HG03521 (cell line): ENCODE measurements around the gene EDAR.

Experiments used
- ATAC-seq: cut with Tn5 transposase; IDR thresholded peaks from one replicate; pipeline ENCODE4 v1.9.1; 2021; ENCODE audit warnings: mild to moderate bottlenecking, moderate library complexity; ENCODE audit not compliant: unreplicated experiment

EDAR gene

DNA sequence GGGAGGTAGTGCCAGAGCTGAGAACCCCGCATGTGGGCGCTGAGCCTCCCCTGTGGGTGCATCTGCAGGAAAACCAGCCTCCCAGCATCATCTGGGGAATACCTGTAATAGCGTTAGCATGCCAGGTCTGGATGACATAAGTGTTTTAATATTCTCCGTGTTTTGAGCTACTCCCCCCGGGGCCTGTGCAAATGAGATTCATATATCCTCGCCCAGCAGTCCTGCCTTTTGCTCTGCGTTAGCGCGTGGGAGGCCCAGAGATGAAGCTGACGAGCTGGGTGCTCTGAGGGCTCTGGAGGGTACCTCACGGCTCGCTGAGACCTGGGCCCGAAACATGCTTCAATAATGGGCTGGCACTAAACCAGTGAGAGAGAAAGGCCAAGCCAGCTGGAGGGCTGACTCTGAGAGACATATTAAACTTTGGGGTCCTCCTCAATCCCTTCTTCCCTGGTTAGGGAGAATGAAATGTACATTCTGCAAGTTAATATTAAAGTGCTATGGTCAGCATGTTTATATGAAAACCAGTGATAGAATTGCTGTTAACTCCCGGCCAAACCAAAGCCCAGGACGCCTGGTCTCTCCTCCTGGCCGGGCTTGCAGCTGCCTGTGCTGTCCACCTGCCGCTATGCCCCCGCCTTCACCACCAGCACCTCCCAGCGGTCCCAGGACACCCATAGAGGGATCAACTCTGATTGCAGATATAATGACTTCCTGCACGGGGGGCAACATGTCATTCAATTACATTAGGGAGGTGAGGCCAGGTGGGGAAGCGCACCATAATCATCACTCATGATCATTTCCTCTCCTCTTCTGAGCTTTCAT lies 77.0 kb downstream of the EDAR start:
- ATAC-seq = no peak

DNA sequence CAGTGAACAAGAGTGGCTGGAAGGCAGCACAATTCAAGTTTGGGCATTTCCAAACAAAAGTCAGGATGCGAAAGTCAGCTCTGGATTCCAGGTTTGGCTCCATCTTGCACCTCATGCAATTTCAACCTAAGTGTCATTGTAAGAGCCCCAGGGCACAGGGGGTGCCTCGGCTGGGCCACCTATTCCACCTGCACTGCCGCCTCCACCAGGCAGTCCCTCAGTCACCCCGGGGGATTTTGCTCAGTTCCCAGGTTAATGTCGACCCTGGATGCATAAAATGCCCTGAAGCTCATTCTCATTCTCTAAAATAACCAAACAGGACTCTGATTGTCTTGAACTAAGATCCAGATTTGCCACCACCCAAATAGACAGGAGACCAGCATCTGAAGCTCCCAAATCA lies 77.6 kb downstream of the EDAR start:
- no peak for ATAC-seq

DNA sequence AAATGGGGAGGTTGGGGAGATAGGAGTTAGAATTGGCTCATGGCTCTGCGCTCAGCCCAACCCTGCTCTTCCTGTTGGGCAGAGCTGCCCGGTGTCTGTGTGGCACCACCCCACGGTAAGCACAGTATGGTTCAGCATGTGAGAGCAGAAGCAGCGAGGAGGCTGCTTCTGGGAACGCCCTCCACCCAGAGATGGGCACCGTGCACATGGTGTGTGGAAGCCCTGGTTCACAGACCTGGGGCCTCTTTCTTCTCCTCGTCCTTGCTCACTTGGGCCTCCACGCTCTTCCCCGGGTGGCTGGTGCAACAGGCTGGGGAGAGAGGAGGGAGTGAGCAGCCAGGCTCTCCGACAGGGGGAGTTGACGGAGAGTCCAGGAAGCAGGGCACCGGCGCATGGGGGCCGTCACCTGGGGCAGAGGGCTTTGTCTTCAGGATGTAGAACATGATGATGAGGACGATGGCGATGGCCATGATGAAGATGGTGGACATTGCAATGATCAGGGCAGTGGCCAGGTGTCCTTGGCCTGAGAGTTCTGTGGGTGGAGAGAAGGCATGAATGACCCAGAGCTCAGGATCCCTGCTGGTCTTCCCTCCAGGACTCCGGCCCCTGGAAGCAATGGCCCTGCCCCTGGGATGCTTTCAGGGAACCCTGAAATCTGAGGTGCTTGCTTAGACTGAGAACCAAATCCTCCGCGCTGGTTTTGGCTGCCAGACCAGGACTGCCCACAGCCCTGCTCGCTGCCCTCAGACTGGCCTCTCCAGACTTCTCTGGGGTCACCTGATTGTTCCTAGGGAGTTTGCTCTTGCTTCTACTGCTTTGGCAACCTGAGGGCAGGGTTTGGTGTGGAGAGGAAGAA lies 78.3 kb downstream of the EDAR start:
- ATAC-seq = no peak

DNA sequence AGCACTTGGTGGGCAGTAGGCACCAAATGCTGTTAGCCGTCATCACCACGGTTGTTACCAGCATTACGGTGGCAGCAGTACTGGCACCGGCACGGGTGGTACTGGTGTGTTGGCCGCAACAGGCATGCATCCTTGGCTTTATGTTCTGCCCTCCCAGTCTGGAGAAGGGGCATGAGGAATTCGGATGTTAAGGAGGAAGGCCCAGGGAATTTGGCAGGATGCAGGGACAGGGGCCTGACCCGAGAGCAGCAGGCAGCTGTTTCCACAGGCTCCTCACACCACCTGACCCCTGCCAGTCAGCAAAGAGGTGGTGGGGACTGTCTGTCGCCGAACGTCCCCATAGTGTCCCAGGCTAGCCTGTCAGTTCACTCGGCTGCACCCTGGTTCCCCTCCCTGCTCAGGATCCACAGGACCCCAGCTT lies 79.0 kb downstream of the EDAR start:
- no peak for ATAC-seq

DNA sequence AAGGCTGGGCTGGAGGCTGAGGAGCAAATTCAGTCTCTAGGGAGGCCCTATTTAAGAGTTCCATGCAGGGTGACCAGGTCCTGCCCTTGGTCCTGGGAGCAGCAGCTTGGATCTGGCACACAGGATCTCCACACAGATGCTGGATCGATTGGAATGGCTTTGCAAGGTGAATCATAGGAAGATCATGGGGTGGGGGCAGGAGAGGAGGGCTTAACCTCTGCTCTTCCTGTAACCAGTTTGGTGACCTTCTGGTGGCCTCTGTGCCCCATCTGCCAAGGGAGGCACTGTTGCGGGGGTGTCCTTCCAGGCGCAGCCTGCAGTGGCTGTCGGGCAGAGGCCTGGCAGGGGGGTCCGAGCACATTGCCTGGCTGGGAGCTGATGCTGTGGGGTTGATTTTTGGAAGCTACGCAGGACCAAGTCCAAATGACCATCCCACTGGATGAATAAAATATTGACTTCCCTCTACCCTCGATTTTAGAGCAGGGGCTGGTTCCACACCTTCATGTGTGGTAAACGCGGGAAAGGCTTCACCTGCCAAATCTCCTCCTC lies 79.7 kb downstream of the EDAR start:
- ATAC-seq = no peak

DNA sequence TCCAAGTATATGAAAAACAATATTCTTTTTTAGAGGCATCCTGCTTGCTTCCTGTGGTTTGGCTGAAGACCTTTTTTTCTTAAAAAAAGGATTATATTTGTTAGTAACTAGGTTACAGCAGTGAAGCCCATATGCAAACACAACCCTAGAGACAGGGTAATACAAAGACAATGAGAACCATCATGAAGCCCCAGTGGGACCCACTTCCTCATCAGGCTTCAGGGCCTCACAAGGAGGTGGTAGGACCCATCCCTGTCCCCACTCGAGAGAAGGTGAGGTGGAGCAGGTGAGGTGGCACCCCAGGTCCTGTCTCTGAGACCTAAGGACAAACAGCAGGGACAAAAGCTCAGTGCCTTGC lies 80.3 kb downstream of the EDAR start:
- ATAC-seq = no peak

DNA sequence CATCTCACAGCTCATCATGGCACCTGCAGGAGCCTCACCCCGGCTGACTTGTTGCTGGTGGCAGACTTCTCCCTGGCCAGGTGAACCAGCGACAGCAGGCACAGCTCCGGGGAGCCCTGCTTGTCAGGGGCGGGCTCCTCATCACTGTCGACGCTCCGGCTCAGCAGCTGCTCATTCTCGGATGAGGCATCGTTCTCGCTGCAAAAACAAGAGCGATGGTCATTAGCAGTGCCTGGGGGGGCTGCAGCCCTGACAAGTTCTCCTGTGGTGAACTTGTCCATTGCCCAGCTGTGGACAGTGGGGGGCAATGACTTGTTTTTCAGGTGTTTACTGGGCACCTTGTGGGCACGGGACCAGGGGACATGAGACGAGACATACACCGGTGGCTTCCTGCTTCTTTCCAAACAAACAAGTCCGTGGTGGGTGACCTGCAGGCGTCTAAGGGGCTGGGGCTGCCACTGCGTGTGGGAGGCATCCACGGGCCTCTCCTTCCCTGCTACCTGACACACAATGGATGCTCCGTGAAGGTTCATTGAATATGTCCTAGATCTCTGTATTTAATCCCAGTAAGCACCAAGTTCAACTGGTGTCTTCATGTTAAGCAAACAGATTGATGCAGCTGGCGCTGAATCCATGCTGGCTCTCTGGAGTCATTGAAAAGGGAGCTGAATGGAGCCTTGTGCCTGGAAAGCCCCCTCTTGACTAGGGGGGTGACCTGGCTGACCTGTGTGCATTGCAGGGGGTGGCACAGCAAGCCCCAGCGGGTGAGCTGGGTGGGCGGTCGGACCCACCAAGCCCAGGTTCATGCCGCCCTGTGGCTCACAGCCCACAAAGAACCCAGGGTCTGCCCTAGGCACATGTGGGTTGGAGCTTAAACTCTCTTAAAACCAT lies 81.0 kb downstream of the EDAR start:
- no peak for ATAC-seq

DNA sequence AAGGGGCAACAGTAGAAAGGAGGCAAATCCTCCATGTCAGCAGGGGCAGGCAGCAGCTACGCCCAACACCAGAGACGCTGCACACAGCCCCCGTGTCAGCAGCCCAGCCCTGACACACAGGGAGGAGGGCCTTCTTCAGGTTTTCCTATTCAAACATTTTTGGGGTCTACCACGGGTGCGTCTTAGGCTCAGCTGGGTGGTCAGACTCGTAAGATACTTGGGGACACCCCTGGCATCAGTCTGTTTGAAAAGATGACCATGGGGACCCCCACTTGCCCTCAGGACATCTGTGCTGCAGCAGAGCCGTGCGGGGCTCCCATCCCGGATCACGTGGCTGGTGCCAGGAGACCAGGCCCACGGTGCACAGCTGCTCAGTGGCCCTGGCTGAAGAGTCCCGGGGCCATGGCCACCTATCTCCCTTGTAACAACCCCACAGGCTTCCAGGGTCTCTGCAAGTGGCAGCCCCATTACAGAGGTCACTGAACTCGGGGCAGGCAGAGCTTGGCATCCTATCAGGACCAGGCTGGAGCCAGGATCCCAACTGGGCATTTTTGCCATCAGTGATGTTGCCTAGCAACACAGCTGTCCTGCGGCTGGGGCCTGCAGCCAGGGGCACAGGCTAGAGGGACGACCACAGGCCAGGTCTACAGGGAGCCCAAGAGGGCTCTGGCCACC lies 82.5 kb downstream of the EDAR start:
- no peak for ATAC-seq

DNA sequence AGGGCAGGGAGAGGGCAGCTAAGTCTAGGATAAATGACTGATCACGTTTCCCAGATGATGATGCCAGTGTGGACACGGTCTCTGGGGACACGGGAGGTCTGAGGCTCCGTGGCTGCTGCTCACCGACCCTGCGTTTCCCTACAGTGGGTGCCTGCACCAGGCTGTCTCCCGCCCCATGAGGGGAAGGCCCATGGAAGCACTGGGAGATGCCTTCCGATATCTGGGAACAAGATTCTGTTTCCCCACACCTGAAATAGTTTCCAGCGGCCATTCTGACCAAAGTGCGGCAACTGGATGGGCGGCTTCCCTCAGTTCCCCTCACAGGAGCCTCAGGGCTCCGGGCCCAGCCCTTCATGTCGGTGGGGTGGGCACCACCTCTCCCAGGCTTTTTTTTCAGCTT lies 83.1 kb downstream of the EDAR start:
- ATAC-seq = no peak

DNA sequence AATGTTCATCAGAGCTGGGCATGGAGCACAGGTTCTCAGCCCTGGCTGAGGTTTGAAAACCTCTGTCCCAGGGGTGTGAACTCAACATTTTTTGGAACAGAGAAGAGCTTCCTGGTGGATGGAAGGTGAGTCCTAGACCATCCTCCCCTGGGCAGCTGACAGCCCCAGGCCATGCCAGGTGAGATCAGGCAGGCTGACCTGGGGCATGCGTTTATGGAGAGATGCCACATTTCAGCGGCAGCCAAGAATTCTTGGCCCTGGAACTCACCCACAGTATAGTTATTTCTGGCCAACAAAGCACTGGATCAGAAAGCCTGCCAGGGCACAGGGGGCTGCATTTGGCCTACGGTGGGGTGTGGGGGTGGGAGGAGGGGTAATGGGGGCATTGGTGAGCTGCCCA lies 83.8 kb downstream of the EDAR start:
- no peak for ATAC-seq

DNA sequence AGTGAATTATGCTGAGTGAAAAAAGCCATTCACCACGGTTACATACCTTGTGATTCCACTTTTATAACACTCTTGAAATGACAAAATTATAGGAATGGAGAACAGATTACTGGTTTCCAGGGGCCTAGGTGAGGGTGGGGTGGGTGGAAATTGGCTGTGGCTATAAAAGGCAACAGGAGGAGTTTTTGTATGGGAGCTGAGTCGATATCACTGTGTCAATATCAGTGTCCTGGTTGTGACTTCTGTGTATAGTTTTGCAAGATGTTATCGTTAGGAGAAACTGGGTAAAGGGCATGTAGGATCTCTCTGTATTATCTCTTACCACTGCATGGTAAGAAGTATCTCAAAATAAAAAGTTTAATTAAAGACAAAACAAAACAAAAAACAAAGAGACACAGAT lies 84.3 kb downstream of the EDAR start:
- no peak for ATAC-seq

DNA sequence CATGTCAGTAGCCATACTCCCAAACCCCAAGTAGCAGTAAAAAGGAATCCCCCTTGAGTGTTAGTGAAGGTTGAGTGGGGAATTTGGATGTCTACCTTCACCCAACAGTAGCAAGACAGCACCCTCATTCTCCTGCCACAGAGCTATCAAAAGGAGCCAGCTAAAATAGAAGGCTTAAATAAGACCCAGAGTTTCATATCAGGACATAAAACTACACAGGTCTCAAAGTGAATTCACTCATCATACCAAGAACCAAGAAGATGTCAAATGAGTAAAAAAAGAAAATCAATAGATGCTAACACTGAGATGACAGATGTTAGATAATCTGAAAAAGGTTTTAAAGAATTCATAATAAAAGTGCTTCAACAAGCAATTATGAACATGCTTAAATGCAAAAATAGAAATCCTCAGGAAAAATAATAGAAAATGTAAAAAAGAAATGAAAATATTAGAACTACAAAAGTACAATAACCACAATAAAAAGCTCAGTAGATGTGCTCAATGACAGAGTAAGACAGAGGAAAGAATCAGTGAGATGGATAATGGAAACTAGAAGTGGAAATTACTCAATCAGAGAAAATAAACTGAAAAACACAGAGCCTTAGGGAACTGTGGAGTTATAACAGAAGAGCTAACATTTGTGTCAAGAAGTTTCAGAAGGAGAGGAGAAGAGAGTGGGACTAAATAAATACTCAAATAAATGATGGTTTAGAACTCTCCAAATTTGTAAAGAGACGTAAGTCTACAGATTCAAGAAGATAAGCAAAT lies 90.5 kb downstream of the EDAR start:
- no peak for ATAC-seq

DNA sequence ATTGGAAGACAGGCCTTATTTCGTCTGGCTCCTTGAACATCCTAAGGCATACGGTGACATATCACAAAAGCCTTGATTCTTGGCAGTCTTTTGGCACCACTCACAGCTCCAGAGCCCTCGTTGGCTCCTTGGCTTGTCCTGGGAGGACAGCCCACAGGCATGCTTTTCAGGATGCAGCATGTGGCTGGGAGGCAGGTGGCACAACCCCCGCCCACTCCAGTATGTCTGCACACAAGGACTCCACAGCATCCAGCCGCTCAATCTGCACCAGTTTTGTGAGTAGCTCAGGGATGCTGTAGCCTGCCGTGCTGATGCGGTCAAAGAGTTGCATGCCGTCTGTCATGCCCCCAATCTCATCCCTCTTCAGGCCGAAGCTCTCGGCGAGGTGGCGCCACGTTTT lies 92.3 kb downstream of the EDAR start:
- no peak for ATAC-seq

DNA sequence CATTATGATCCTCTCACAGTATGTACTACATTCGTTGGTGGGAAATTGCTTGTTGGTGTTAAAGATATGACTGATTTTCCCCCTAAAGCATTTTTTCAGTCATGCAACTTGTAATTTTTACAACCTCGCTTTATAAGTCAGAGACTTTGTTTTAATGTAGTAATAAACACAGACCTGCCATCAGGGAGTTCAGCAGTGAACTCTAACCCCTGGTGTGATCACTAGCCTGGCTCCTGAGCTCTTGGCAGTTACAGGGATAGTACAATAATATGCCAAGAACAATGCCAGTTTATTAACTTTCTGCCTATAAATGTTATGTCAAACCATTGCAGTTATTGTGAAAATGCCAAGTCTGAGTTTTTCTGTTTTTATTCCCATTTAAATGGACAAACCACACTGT lies 93.8 kb downstream of the EDAR start:
- ATAC-seq = no peak

DNA sequence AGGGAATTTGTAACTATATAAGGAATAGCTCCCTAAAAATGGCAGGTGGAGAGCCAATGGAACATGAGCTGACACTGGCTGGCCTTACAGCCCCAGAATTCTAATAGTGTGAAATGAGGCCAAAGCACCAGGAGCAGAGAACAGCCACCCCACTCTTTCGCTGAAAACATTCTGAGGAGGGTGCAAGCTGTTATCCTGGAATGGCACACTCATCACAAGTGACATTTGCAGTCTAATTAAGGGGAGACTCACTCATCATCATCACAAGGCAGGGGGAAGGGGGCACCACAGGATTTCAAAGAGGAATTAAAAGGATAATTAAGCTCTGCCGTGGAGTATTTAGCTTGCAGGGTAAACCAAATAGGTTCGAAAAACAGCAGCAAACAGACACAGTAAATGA lies 94.3 kb downstream of the EDAR start:
- ATAC-seq = no peak

DNA sequence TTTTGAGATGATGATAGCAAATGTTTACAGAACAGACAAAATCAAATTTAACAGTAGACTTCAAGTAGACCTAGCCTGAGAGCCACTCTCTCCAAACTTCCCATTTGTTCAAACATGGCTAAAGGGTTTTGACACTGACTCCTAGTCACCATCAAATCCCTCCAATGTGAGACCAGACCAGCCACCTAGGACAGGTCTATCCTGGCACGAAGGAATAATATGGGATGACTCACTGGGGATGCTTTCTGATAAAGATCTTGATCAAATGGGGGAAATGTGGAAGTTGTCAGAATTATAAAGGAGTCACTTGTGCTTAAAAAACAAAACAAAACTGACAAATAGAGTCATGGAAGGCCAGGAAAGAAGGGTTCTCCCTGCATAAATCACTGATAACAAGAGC lies 95.7 kb downstream of the EDAR start:
- no peak for ATAC-seq

DNA sequence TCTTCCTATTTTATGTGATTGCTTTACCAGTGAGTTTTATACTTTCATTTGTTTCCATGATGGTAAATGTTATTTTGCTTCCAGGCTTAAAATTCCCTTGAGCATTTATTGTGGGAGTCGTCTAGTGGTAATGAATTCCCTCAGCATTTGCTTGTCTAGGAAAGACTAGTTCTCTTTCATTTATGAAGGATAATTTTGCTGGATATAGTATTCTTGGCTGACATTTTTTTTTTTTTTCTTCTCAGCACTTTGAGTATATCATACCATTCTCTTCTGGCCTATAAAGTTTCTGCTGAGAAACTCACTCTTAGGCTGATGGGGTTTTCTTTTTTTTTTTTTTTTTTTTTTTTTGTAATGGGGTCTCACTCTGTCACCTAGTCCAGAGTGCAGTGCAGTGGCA lies 99.1 kb downstream of the EDAR start:
- ATAC-seq = no peak

DNA sequence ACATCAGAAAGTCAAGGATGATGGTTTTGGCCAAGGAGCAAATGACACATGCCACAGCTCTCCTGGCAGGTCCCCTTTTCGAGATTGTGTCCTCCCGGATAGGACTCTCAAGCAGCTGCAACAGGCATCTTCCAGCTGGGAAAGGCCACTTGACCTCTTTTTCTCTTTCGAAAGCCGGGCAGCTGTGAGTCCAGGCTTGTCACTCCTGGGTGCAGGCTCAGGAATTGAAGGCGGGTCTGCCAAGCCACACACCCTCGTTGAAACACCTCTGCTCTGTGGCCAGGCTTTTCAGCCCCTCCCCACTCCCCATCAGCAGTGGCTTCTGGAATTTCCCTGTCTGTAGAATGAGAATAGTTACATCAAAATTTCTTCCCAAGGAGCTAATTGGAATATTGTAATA lies 104.4 kb downstream of the EDAR start:
- ATAC-seq = no peak

DNA sequence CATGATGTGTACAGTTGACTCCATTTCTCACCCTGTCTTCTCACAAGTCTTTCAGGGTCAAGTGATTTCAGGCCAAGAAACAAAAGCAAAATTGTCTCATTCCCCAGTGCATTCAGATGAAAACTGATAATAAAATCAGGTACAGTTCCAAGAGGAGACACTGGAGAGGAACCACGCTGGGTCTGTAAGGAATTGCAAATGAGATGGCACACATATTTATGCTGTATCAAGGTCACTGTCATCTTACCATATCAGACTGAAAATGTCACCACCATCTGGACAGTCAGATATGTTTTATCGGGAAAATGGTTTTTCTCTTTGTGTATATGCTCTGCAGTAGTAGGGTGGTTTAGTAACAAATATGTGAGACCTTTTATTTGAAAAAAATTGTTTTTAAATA lies 110.7 kb downstream of the EDAR start:
- no peak for ATAC-seq

DNA sequence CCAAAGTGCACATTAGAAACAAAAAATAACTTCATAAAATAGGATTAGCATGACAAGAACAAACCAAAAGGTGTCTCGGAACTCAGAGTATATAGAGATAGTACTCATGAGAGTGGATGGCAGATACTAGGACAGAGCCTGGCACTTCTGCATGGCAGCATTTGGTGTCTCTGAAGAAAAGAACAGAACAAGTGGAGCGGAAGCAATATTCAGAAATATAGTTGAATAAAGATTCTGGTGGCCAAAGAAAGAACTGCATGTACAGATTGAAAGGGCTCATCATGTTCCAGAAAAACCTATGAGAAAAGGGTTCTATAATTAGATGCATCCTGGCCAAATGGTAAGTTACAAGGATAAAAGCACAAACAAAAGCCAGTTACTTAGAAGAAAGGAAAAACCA lies 111.5 kb downstream of the EDAR start:
- ATAC-seq = no peak
